ENCODE measurements around the gene HOXB7.

HOXB7 gene

DNA sequence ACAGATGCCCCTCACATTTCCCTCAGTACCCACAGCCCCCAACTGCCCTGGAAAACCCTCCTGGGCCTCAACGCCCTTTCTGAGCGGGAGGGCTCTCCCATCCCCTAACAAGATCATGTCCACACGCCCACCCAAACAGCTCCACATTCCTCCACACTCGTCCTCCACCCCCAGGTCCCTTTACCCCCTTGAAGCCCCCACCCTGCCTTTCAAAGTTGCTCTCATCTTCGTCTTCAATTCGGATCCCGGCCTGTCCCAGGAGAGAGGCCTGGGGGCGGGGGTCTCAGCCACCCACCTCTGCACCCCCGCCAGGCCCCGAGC lies 47.0 kb downstream of the HOXB7 start:
- no peak for DNase-seq
- in situ Hi-C loops (cut with HindIII; ENCODE audit: low pct_ligation_motif_present, low pct_unique_long_range_greater_than_20kb, low sequenced_read_pairs): no loop called here

DNA sequence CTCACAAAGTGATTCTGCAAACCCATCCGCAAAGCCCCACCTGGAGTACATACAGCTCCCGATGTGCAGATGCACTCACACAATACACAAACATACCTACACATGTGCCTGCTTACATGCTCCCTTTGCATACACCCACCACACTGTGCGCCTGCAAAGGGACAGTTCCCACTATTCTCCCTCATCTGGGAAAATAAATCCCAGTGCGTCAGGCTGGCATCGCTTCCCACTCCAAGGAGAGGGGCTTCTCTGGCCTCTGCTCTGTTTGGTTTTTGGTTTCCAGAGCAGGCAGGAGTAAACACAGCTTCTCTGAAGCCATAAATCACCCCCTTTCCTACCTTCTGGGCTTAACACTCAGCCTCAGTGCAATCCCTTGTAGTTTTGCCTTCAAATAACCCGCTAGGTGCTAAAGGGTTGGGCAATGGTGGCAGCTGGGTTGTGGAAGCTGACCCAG lies 47.4 kb downstream of the HOXB7 start:
- DNase-seq: no peak
- in situ Hi-C loops (cut with HindIII; ENCODE audit: low pct_ligation_motif_present, low pct_unique_long_range_greater_than_20kb, low sequenced_read_pairs): no loop called here

DNA sequence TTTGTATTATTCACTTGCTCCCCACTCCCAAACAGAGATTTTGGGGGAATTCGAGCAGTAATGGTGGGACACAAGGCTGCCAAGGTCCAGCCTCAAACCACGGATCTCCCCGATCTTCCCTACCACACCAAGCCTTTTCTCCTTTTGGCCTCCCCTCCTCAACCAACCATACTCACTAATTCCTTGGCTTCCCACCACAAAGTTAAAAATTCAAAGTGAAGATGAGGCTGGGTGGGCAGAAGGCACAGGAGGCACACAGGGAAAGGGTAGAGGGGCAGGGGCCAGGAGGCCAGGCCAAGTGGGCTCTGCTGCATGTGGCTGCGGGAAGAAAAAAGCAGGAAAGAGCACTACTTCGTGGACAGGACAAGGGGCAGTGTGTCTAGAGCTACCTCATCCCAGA lies 47.9 kb downstream of the HOXB7 start:
- DNase-seq: no peak
- in situ Hi-C loops (cut with HindIII; ENCODE audit: low pct_ligation_motif_present, low pct_unique_long_range_greater_than_20kb, low sequenced_read_pairs): no loop called here

DNA sequence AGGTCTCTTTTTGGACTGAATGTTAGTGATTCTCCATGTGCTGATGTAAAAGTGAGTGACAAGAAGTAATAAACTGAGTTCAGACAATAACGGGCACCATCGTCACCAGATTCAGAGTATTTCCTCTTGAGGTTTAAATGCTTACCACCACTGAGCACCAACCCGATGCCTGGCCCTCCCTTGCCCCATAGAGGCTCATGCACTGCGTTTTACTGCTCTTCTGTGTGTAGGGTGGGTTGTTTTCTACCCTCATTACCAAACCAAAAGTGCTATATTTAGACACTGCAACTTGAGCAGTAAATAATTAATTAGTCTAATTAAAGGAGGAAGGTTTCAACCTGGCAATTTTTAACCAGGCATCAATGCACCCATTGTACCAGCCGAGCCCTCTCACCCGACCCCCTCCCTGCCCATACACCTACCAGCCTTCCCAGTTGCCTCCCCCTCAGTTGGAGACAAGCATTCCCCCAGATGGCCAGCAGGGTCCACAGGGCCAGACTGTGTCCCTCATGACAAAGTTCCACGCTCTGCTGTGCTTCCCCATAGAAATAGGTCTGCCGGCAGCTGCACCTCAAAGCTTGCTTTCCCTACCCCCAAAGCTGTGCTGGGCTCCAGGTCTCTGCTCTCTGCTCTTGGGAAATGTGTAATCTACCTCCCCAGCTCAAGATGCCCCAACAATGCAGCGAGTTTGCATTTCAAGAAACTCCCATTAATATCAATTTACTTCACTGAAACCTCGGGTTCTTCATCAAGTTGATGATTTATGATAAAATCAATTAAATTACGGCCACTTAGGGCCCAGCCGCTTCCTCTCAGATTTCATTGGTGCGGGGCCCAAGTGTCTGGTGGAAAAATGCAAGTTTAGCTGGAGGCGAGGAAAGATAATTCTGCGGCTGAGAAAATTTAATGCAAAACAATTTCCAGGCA lies 48.7 kb downstream of the HOXB7 start:
- peak; percentile 30 for DNase-seq

DNA sequence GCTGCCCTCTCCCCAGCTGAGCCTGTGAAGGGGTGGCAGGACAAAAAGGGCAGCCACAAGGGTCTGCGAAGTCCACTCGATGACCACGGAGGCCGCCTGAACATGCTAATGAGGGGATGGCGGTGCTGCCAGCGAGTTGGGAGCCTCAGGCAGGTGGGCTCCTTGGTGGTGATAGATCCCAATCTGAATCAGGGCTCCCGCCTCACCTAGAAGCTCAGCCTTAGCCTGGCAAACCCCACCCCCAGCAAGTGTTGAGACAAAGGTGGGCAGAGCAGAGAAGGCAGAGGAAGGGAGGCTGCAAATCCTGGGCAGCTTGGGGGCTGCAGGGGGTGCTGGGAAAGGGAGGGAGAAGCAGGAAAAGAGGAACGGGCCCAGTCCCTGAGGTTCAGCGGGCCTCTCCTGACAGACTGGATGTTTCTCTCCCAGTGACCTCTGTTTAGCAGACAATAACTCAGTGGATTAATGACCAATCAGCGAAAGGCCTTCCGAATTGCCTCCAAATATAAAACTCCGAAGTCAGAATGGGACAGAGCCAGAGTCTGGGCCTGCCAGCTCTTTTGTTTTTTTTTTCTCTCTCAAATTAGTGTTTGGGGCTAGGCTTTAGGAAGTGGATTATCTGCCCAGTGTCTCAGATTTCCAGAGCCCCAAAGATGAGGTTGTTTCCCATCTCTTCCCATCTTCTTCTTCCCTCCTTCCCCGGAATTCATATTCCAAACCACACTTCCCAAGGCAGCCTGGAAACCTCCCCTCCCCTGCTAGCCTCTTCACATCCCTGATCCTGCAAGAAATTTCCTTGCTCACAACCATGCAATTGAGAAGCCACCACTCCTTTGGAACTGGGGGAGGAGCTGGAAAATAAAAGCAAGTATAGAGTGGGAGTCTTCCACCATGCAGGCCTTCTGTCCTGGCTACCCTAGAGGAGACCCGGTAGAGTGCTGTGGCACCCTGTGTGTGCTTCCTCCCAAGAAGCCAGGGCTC lies 50.7 kb downstream of the HOXB7 start:
- in situ Hi-C loops (cut with HindIII; ENCODE audit: low pct_ligation_motif_present, low pct_unique_long_range_greater_than_20kb, low sequenced_read_pairs): no loop called here

More for the DNA sequence above, 48.7 kb downstream of the HOXB7 start:
- in situ Hi-C loops (cut with HindIII; ENCODE audit: low pct_ligation_motif_present, low pct_unique_long_range_greater_than_20kb, low sequenced_read_pairs): no loop called here

DNA sequence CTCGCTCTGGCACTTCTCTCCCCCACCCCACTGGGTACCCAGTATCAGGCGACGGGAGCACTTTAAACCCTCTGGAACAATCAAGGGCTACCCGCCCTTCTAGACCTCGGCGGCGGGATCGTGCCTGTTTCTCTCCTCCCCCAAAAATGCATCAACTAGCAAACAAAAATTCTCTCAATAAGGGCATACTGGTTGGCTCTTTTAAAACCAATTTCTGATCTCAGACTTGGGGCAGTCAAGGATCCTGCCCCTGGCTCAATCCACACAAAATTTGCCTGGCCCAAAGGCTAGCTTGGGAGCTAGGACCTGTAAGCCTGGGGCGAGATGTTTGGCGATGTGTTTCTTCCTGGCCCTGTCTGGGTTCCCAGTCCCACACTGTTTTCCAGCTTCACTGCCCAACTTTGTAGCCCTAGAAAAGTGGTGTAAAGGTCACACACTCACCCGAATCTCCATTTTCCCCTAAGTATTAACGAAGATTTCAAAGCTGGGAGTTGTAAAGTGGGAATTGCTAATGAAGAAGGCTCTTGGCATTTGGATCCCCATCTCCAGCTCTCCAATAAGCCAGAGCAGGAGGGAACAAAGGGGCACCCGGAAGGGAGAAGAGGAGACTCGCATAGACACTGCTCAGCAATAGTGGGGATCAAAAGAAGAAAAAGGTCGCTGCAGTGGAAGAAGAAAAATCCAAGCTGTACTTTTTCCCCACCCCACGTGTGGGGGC lies 51.5 kb downstream of the HOXB7 start:
- in situ Hi-C loops (cut with HindIII; ENCODE audit: low pct_ligation_motif_present, low pct_unique_long_range_greater_than_20kb, low sequenced_read_pairs): no loop called here
- DNase-seq: no peak

More for the DNA sequence above, 50.7 kb downstream of the HOXB7 start:
- DNase-seq: no peak

DNA sequence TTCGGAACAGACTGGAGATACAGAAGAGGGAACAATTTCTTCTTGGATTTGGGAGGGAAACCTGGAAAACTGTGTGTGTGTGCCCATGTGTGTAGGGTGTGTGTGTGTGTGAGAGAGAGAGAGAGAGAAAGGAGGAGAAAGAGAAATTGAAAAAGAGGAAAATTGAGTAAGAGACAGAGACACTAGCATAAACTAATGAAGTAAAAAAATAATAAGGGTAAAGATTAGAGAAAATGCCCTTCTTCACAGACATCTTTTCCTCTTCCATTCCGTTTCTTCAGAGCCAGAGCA lies 52.0 kb downstream of the HOXB7 start:
- DNase-seq: no peak
- in situ Hi-C loops (cut with HindIII; ENCODE audit: low pct_ligation_motif_present, low pct_unique_long_range_greater_than_20kb, low sequenced_read_pairs): no loop called here

DNA sequence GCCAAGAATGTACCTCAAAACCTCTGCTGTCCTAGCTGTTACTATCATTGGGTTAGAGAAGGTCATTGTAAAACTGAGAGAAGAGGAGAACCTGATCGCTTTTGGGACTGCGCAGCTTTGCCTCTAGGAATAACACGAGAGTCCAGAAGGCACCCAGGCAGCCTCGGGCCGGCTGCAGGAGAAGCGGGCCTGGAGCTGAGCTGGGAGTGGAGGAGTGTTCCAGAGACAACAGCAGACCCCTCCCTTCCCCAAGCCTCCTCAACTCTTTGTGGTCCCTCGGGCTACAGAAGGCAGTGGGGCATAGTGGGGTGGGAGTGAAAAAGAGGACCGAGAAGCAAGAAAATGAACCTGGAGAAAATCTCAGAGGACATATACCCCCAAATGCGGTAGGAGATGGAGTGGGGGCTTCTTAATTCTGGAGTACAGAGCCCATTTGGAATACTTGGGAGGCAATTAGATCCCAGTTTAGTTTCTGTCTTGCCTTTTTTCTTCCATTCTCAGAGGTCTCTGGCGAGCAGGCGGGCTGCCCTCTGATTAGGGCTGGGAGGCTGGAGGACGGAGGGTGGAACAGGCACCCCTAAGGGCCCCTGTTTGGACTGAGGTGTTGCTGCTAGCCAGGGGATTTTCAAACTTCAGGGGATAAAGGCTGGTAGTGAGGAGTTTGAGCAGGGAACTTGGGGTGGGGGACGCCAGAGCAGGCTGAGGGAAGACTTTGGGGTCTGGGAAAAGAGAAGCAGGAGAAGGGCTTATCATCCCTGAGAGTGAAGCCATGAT lies 52.6 kb downstream of the HOXB7 start:
- no peak for DNase-seq
- in situ Hi-C loops (cut with HindIII; ENCODE audit: low pct_ligation_motif_present, low pct_unique_long_range_greater_than_20kb, low sequenced_read_pairs): no loop called here
